SU-DHL-6 (cell line): ENCODE measurements around the gene KRT75.

Experiments
- H2AFZ ChIP-seq: fragments of 200-600 bp; sonication (generic); 2 replicates; pipeline ENCODE4 v1.6.1; 2014; ENCODE audit warnings: low read depth, mild to moderate bottlenecking, moderate library complexity, mixed read lengths, antibody characterized with exemption, low read length; ENCODE audit not compliant: severe bottlenecking
- H3F3A ChIP-seq: fragments of 200-600 bp; shearing (Covaris generic); 2 replicates; pipeline ENCODE4 v1.6.0; 2016; ENCODE audit warnings: antibody characterized with exemption, mild to moderate bottlenecking; ENCODE audit not compliant: insufficient read depth
- H3K27ac ChIP-seq: fragments of 200-600 bp; sonication (generic); 2 replicates; pipeline ENCODE4 v1.5.1; 2016; ENCODE audit warnings: low read depth, mild to moderate bottlenecking, low read length, moderate library complexity, mixed read lengths
- H3K27me3 ChIP-seq: fragments of 200-600 bp; sonication (generic), shearing (Covaris generic); 2 replicates; pipeline ENCODE4 v1.6.0; 2014; ENCODE audit warnings: mild to moderate bottlenecking, low read length
- H3K36me3 ChIP-seq: fragments of 200-600 bp; sonication (generic); 2 replicates; pipeline ENCODE4 v1.6.1; 2014; ENCODE audit warnings: mild to moderate bottlenecking, low read length, mixed read lengths
- H3K4me2 ChIP-seq: fragments of 300-600, 200-600 bp; shearing (Covaris generic), sonication (generic); 2 replicates; pipeline ENCODE4 v1.6.0; 2014; ENCODE audit warnings: low read length, low read depth, mild to moderate bottlenecking; ENCODE audit not compliant: poor library complexity, severe bottlenecking
- H3K4me3 ChIP-seq: fragments of 200-600 bp; sonication (generic); 2 replicates; pipeline ENCODE4 v1.5.1; 2014; ENCODE audit warnings: antibody characterized with exemption, low read length, mild to moderate bottlenecking, mixed read lengths; ENCODE audit not compliant: insufficient read depth, poor library complexity, severe bottlenecking
- H3K79me2 ChIP-seq: fragments of 200-600 bp; sonication (generic); 2 replicates; pipeline ENCODE4 v1.6.1; 2014; ENCODE audit warnings: mild to moderate bottlenecking, low read length, moderate library complexity; ENCODE audit not compliant: insufficient read depth
- H3K9ac ChIP-seq: fragments of 200-600 bp; sonication (generic); 2 replicates; pipeline ENCODE4 v1.7.0; 2014; ENCODE audit warnings: mild to moderate bottlenecking, low read length
- H3K9me2 ChIP-seq: fragments of 200-600 bp; sonication (generic); replicated peaks from 2 replicates; pipeline ENCODE4 v1.6.1; 2014; ENCODE audit warnings: low read length; ENCODE audit not compliant: insufficient read depth
- H3K9me3 ChIP-seq: fragments of 200-600 bp; sonication (generic); 2 replicates; pipeline ENCODE4 v1.6.1; 2014; ENCODE audit warnings: low read length, mixed read lengths; ENCODE audit not compliant: insufficient read depth
- H4K20me1 ChIP-seq: fragments of 200-600 bp; sonication (generic); 2 replicates; pipeline ENCODE4 v1.6.1; 2014; ENCODE audit warnings: low read depth, mild to moderate bottlenecking, antibody characterized with exemption, low read length, moderate library complexity, mixed read lengths
- EZH2phosphoT487 ChIP-seq: fragments of 200-600 bp; sonication (generic), shearing (Covaris generic); conservative IDR thresholded peaks from 2 replicates; pipeline ENCODE4 v1.6.1; 2018; ENCODE audit warnings: mild to moderate bottlenecking, antibody characterized with exemption, low read length, moderate library complexity, mixed read lengths
- TF ChIP-seq, protein P1 (sequence below): fragments of 200-600 bp; sonication (generic); IDR thresholded peaks from one replicate; pipeline ENCODE4 v1.5.1; 2017; ENCODE audit warnings: antibody characterized with exemption, mild to moderate bottlenecking, low read length, moderate library complexity; ENCODE audit not compliant: insufficient read depth, poor library complexity, severe bottlenecking

KRT75 gene

DNA sequence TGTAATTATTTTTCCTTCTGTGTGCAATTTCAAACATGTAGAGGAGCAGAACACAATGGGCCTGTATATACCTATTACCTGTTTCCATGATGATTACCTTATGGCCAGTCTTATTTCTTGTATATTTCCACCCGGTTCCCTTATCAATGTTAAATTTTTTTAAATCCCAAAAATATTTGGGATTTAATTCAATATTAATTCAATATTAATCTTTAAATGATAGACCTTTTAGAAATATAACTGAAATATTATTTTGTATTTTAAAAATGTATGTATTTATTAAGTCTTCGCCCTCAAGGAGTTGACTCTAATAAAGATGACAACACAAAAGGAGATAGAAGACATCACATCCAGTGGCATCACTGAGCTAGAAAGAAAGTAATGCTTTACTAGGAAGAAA lies 40.0 kb upstream of the KRT75 start:
- Histone ChIP-seq H3K9me3 (no peaks in the 10 kb centered on the region), H3K36me3 (no peaks in the 10 kb centered on the region), H3K4me3 (no peak overlapping the region), H3K27ac (no peak overlapping the region), H3K27me3 (no peaks in the 10 kb centered on the region), H3K9ac (no peak overlapping the region), H3K79me2 (no peaks in the 10 kb centered on the region), H3K9me2 (no peaks in the 10 kb centered on the region), H2AFZ (no peak overlapping the region), H3K4me2 (no peak overlapping the region), H3F3A (no peaks in the 10 kb centered on the region), H4K20me1 (no peaks in the 10 kb centered on the region)
- TF ChIP-seq EZH2phosphoT487: no peak
- TF ChIP-seq, protein P1, sequence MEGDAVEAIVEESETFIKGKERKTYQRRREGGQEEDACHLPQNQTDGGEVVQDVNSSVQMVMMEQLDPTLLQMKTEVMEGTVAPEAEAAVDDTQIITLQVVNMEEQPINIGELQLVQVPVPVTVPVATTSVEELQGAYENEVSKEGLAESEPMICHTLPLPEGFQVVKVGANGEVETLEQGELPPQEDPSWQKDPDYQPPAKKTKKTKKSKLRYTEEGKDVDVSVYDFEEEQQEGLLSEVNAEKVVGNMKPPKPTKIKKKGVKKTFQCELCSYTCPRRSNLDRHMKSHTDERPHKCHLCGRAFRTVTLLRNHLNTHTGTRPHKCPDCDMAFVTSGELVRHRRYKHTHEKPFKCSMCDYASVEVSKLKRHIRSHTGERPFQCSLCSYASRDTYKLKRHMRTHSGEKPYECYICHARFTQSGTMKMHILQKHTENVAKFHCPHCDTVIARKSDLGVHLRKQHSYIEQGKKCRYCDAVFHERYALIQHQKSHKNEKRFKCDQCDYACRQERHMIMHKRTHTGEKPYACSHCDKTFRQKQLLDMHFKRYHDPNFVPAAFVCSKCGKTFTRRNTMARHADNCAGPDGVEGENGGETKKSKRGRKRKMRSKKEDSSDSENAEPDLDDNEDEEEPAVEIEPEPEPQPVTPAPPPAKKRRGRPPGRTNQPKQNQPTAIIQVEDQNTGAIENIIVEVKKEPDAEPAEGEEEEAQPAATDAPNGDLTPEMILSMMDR: no peak

DNA sequence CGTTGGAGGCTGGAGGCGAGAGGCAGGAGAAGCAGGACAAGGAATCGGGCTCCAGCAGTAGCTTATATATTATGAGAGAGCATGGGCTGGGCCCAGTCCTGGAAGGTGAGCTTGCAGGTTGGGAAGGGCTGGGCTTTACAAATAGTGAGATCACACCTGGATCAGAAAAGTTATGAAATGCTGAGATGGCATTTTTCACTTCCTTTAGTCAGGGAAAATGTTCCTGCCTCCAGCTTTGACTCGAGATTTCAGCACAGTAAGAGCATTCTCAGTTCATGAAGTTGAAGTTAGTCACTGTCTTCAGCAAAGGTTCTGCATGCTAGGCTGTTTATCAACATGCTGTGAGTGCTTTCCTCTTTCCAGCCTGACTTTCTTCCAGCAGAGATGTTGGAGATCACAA lies 39.6 kb upstream of the KRT75 start, which contains the start of gene KRT6C:
TSS of gene KRT6C (minus strand) at position 38 of the 400 bp plus-strand sequence. CDS start 68 bp downstream, outside the sequence.
- Histone ChIP-seq H3K27ac (no peak within 1 kb of the TSS), H3K9me2 (no peaks in the 10 kb centered on the region), H4K20me1 (no peaks in the 10 kb centered on the region), H3K36me3 (no peaks in the 10 kb centered on the region), H3K9me3 (no peaks in the 10 kb centered on the region), H3K4me2 (no peak within 1 kb of the TSS), H2AFZ (no peak within 1 kb of the TSS), H3F3A (no peaks in the 10 kb centered on the region), H3K79me2 (no peaks in the 10 kb centered on the region), H3K4me3 (no peak within 1 kb of the TSS), H3K9ac (no peak within 1 kb of the TSS), H3K27me3 (no peaks in the 10 kb centered on the region)
- no peak for TF ChIP-seq EZH2phosphoT487
- TF ChIP-seq, protein P1: no peak

DNA sequence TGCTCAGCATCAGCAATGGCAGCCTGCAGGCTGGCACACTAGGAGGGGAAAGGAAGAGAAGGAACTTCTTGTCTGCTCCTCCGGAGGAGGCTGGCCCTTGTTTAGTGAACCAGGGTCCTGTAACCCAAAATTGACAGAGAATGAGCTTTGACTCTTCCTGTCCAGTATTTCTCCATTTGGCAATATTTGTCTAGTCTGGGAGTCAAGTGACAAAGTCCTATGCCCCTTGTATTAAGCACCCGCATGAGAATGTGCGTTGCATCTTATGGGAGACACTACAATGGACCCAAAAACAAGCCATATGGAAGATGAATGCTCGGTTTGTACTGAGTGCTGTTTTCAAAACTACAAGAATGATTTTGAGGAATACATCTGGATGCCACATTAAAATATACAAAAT lies 35.7 kb upstream of the KRT75 start:
- Histone ChIP-seq H3K9me3 (no peaks in the 10 kb centered on the region), H4K20me1 (no peaks in the 10 kb centered on the region), H3K36me3 (no peaks in the 10 kb centered on the region), H3K4me2 (no peak overlapping the region), H2AFZ (no peak overlapping the region), H3K9me2 (no peaks in the 10 kb centered on the region), H3K27ac (no peak overlapping the region), H3K9ac (no peak overlapping the region), H3K27me3 (no peaks in the 10 kb centered on the region), H3K79me2 (no peaks in the 10 kb centered on the region), H3F3A (no peaks in the 10 kb centered on the region), H3K4me3 (no peak overlapping the region)
- TF ChIP-seq EZH2phosphoT487: no peak
- TF ChIP-seq, protein P1: no peak
